ENCODE data around the gene CCSAP. TPM values are rescaled to one million over a fixed set of nuclear protein-coding genes. Genes with fewer than 3 reads are reported as not detected.

Gene CCSAP
- total RNA-seq, 1 experiment from 2014 or later: 11.1 TPM

DNA sequence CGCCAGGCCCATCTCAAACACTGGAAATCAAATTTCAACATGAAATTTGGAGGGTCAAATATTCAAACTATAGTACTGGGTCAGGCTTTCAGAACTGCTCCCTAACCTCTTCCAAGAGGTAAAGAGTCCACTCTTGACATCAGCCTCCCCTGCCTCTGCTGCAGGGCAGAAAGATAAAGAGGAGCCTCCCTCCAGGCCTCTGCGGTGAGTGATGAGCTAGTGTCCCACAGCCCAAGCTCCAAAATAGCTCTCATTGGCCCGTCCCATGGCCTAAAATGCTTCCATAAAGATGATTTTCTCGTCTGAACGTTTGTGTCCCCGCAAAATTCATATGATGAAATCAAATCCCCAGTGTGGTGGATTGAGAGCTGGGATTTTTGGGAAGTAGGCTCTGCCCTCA, 33.7 kb upstream of the CCSAP start:
- no peak for TF ChIP-seq CTCF (IDR thresholded peaks at IDR 0.05; ENCODE audit: unreplicated experiment)
- H3K4me1 Mint-ChIP-seq (ENCODE audit: low read depth, unreplicated experiment): no peaks in the 10 kb centered on the region
- H3K27ac Mint-ChIP-seq (ENCODE audit: unreplicated experiment): no peak overlapping the region
- no peak overlapping the region for H3K4me3 Mint-ChIP-seq (ENCODE audit: low read depth, unreplicated experiment)
- no TSS peak for BruUV-seq (replicated peaks)
- CTCF ChIA-PET: no interaction called here
- DNase-seq: no peak
- no peaks in the 10 kb centered on the region for H3K9me3 Mint-ChIP-seq (ENCODE audit: low read depth, unreplicated experiment)
- H3K27me3 Mint-ChIP-seq (ENCODE audit: unreplicated experiment): peaks cover 44% of the 10 kb centered on the region
- no peaks in the 10 kb centered on the region for H3K36me3 Mint-ChIP-seq (ENCODE audit: insufficient read depth, unreplicated experiment)
- intact Hi-C loops (cut with micrococcal nuclease; ENCODE audit: unreplicated experiment): no loop called here

GRCh38 chr1:229374485-229374884, 31.6 kb upstream of the CCSAP start:
- Mint-ChIP-seq H3K36me3 (ENCODE audit: insufficient read depth, unreplicated experiment) (no peaks in the 10 kb centered on the region), H3K4me1 (ENCODE audit: low read depth, unreplicated experiment) (no peaks in the 10 kb centered on the region), H3K27ac (ENCODE audit: unreplicated experiment) (no peak overlapping the region), H3K4me3 (ENCODE audit: low read depth, unreplicated experiment) (no peak overlapping the region), H3K27me3 (ENCODE audit: unreplicated experiment) (peaks cover 41% of the 10 kb centered on the region), H3K9me3 (ENCODE audit: low read depth, unreplicated experiment) (no peaks in the 10 kb centered on the region)
- TF ChIP-seq CTCF (IDR thresholded peaks at IDR 0.05; ENCODE audit: unreplicated experiment): no peak
- intact Hi-C loops (cut with micrococcal nuclease; ENCODE audit: unreplicated experiment): no loop called here
- CTCF ChIA-PET: interaction anchor here (0.7 kb wide), 1 partner anchor 29 kb away, joined by 4 read pairs; no protein-coding TSS in a partner anchor
- DNase-seq: no peak
- BruUV-seq (replicated peaks): no TSS peak

DNA sequence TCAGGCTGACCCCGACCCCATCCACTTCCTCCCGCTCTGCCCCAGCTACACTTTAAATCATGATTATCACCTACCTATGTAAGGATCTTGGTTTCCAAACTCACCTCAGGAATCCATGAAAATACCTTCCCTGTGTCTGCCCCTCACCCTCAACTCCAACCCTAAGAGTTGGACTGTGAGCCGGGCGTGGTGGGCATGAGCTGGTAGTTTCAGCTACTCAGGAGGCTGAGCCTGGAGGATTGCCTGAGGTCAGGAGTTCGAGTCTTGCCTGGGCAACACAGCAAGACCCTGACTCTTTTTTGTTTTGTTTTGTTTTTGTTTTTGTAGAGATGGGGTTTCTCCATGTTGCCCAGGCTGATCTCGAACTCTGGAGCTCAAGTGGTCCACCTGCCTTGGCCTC, 30.5 kb upstream of the CCSAP start:
- CTCF ChIA-PET: no interaction called here
- Mint-ChIP-seq H3K27me3 (ENCODE audit: unreplicated experiment) (peaks cover 32% of the 10 kb centered on the region), H3K9me3 (ENCODE audit: low read depth, unreplicated experiment) (no peaks in the 10 kb centered on the region), H3K27ac (ENCODE audit: unreplicated experiment) (no peak overlapping the region), H3K4me1 (ENCODE audit: low read depth, unreplicated experiment) (no peaks in the 10 kb centered on the region), H3K4me3 (ENCODE audit: low read depth, unreplicated experiment) (no peak overlapping the region), H3K36me3 (ENCODE audit: insufficient read depth, unreplicated experiment) (no peaks in the 10 kb centered on the region)
- DNase-seq: no peak
- intact Hi-C loops (cut with micrococcal nuclease; ENCODE audit: unreplicated experiment): no loop called here
- BruUV-seq (replicated peaks): no TSS peak
- no peak for TF ChIP-seq CTCF (IDR thresholded peaks at IDR 0.05; ENCODE audit: unreplicated experiment)

- no peaks in the 10 kb centered on the region for H3K36me3 Mint-ChIP-seq (ENCODE audit: insufficient read depth, unreplicated experiment)
- no peaks in the 10 kb centered on the region for H3K9me3 Mint-ChIP-seq (ENCODE audit: low read depth, unreplicated experiment)
- no peak for DNase-seq
- TF ChIP-seq CTCF (IDR thresholded peaks at IDR 0.05; ENCODE audit: unreplicated experiment): no peak
- CTCF ChIA-PET: no interaction called here
- peaks cover 32% of the 10 kb centered on the region for H3K27me3 Mint-ChIP-seq (ENCODE audit: unreplicated experiment)
- H3K4me3 Mint-ChIP-seq (ENCODE audit: low read depth, unreplicated experiment): no peak overlapping the region
- no TSS peak for BruUV-seq (replicated peaks)
- intact Hi-C loops (cut with micrococcal nuclease; ENCODE audit: unreplicated experiment): no loop called here
- H3K4me1 Mint-ChIP-seq (ENCODE audit: low read depth, unreplicated experiment): no peaks in the 10 kb centered on the region
- no peak overlapping the region for H3K27ac Mint-ChIP-seq (ENCODE audit: unreplicated experiment)
Measured at GRCh38 chr1:229372251-229372650, 29.4 kb upstream of the CCSAP start.
